ENCODE measurements around the gene ERP44. TPM values are rescaled to one million over a fixed set of nuclear protein-coding genes. Genes with fewer than 3 reads are reported as not detected.

Gene ERP44
- 14.2 to 16.1 TPM (median 15.5 TPM) in 5 replicates for total RNA-seq (2022; extraction: Qiagen RNA extraction; ENCODE audit: low read depth)

GRCh38 chr9:100098887-100099721, at the start of gene ERP44, which contains the start of gene INVS:
Gene ERP44 (minus strand): TSS chr9:100099000. CDS start chr9:100098840, 160 bp downstream.
Gene INVS (plus strand): TSS chr9:100099243. CDS start chr9:100104522, 5,279 bp downstream.

Other genes starting within 250 kb of the ERP44 start
- gene STX17, start 192.3 kb downstream of the ERP44 start, total RNA-seq (2022; extraction: Qiagen RNA extraction; ENCODE audit: low read depth) = 8.3 to 11.0 TPM (median 10.6 TPM) in 5 replicates
- 8.9 to 12.4 TPM (median 11.0 TPM) in 5 replicates for gene INVS, start 243 bp upstream of the ERP44 start, total RNA-seq (2022; extraction: Qiagen RNA extraction; ENCODE audit: low read depth)

Data from A549 treated with DMSO at 1 μM for 4 hours (cell line).